Measurements from ENCODE around the gene MAST2.

DNA sequence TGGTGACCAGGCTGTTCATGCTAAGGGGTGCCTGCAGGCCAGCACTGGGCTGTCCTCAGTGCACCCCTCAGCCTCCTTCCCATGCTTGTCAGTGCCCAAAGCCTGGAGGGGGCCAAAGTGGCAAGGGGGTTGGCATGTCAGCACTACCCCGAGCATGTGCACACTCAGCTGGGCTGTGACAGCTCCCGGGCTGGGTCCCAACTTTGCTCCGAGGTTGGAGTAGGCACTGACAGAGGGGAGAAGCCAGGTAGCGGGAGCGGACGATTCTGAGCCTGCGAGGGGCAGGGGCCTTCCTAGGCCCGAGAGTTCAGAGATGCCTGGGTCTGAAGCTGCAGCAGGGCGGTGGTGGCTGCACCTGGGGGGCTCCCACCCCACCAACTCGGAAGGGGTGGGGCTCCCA, 119.0 kb downstream of the MAST2 start:
- TF ChIP-seq BCL6 (CRISPR knock-in tag; IDR thresholded peaks at IDR 0.05) (no peak), NFIC (IDR thresholded peaks at IDR 0.05) (no peak), ZNF589 (CRISPR knock-in tag; IDR thresholded peaks at IDR 0.05; ENCODE audit: low read depth) (no peak), NFE2L1 (tag; IDR thresholded peaks at IDR 0.05; ENCODE audit: borderline replicate concordance, low read depth) (no peak), JUND (IDR thresholded peaks at IDR 0.05; ENCODE audit: borderline replicate concordance, low read depth, low read length) (no peak), JUND (tag; IDR thresholded peaks at IDR 0.05; ENCODE audit: borderline replicate concordance, low read depth, low read length) (no peak), ETV6 (IDR thresholded peaks at IDR 0.05; ENCODE audit: borderline replicate concordance in 1 of 2, low read depth in 2 of 2, low read length in 1 of 2) (no peak), ETV6 (CRISPR knock-in tag; IDR thresholded peaks at IDR 0.05; ENCODE audit: borderline replicate concordance) (no peak), MED1 (CRISPR knock-in tag; IDR thresholded peaks at IDR 0.05; ENCODE audit: borderline replicate concordance) (no peak), SAP30 (IDR thresholded peaks at IDR 0.05; ENCODE audit: borderline replicate concordance, insufficient read depth, low read depth, low read length, poor library complexity, severe bottlenecking) (no peak)
